HepG2 (cell line): ENCODE results near the gene ARL5B. TPM values are rescaled to one million over a fixed set of nuclear protein-coding genes. Genes with fewer than 3 reads are reported as not detected.

Source experiments
- ATM ChIP-seq: fragments of 450-650 bp; IDR thresholded peaks from 2 replicates; pipeline ENCODE4 v1.7.1; 2017; ENCODE audit warnings: mild to moderate bottlenecking, borderline replicate concordance
- ETS1 ChIP-seq: sonication (generic); formaldehyde crosslinking; IDR thresholded peaks from 2 replicates; pipeline ENCODE4 v1.4.0; 2020; ENCODE audit warnings: missing genetic modification reagents
- HDAC1 ChIP-seq: sonication (generic); formaldehyde crosslinking; IDR thresholded peaks from 2 replicates; pipeline ENCODE4 v1.5.1; 2020; ENCODE audit warnings: mild to moderate bottlenecking, missing genetic modification reagents
- KDM5A ChIP-seq: fragments of 200-600 bp; sonication (generic); IDR thresholded peaks from 2 replicates; pipeline ENCODE4 v1.7.0; 2018; ENCODE audit warnings: antibody characterized with exemption, mild to moderate bottlenecking, low read length, borderline replicate concordance
- PHF5A ChIP-seq: IDR thresholded peaks from one replicate; pipeline ENCODE4 v1.6.1; 2018; ENCODE audit warnings: low read depth, missing genetic modification reagents; ENCODE audit not compliant: unreplicated experiment
- ZC3H4 ChIP-seq: sonication (generic); formaldehyde crosslinking; IDR thresholded peaks from 2 replicates; pipeline ENCODE4 v1.4.0; 2020; ENCODE audit warnings: missing genetic modification reagents, borderline replicate concordance
- ZFP62 ChIP-seq: sonication (generic); formaldehyde crosslinking; IDR thresholded peaks from 2 replicates; pipeline ENCODE4 v1.4.0; 2020; ENCODE audit warnings: missing genetic modification reagents
- ZNF10 ChIP-seq: sonication (generic); formaldehyde crosslinking; IDR thresholded peaks from 2 replicates; pipeline ENCODE4 v1.4.0; 2020; ENCODE audit warnings: mild to moderate bottlenecking, low read depth, missing genetic modification reagents, borderline replicate concordance
- ZNF180 ChIP-seq: sonication (generic); formaldehyde crosslinking; IDR thresholded peaks from 2 replicates; pipeline ENCODE4 v1.4.0; 2020; ENCODE audit warnings: low read depth, missing genetic modification reagents, borderline replicate concordance
- ZNF253 ChIP-seq: sonication (generic); formaldehyde crosslinking; IDR thresholded peaks from 2 replicates; pipeline ENCODE4 v1.8.0; 2022; ENCODE audit warnings: mild to moderate bottlenecking, missing genetic modification reagents, borderline replicate concordance
- ZNF431 ChIP-seq: sonication (generic); formaldehyde crosslinking; IDR thresholded peaks from 2 replicates; pipeline ENCODE4 v1.9.0; 2022; ENCODE audit warnings: missing genetic modification reagents, low read depth, mild to moderate bottlenecking, borderline replicate concordance
- ZNF558 ChIP-seq: sonication (generic); formaldehyde crosslinking; IDR thresholded peaks from 2 replicates; pipeline ENCODE4 v1.9.0; 2022; ENCODE audit warnings: mild to moderate bottlenecking, missing genetic modification reagents, borderline replicate concordance
- ZNF598 ChIP-seq: sonication (generic); formaldehyde crosslinking; IDR thresholded peaks from 2 replicates; pipeline ENCODE4 v1.5.1; 2020; ENCODE audit warnings: mild to moderate bottlenecking, missing genetic modification reagents, borderline replicate concordance
- ZNF776 ChIP-seq: sonication (generic); formaldehyde crosslinking; IDR thresholded peaks from 2 replicates; pipeline ENCODE4 v1.4.0; 2020; ENCODE audit warnings: mild to moderate bottlenecking, missing genetic modification reagents
- polyA plus RNA-seq, 8 experiments: library from polyadenylated mRNA; depleted of rRNA in 3 of 8; stranded (reverse) in 7 of 8; unstranded in 1 of 8; fragments of >200 nt; fragmentation: Illumina TruSeq in 4 of 8; extraction: Trizol in 4 of 8; gene quantifications; 2 replicates each; pipeline versions ENCODE4 v1.2.1 to v1.2.3, GENCODE V29; 2011 to 2016; ENCODE audit warnings: low read depth in 4 of 8, missing spikeins in 1 of 8, mixed read lengths in 1 of 8; ENCODE audit not compliant: insufficient read depth in 1 of 8
- total RNA-seq, 5 experiments: library from RNA; depleted of rRNA; stranded (reverse); fragments of >200 nt; fragmentation: Illumina TruSeq; extraction: Trizol; gene quantifications; 2 replicates each; pipeline ENCODE4 v1.2.3, GENCODE V29; 2016; ENCODE audit warnings: low read depth in 1 of 5
- TF ChIP-seq, protein P1 (sequence below), 2 experiments: sonication (generic) in 1 of 2; formaldehyde crosslinking in 1 of 2; IDR thresholded peaks; 2 replicates each; pipeline versions ENCODE4 v1.4.0 to v1.6.1; 2016 to 2020; ENCODE audit warnings: borderline replicate concordance in 1 of 2, low read depth in 1 of 2, mild to moderate bottlenecking in 1 of 2, missing genetic modification reagents in 1 of 2
- TF ChIP-seq, protein P2 (sequence below): sonication (generic); formaldehyde crosslinking; IDR thresholded peaks from 2 replicates; pipeline ENCODE4 v1.4.0; 2020; ENCODE audit warnings: missing genetic modification reagents, borderline replicate concordance

The ARL5B gene
- total and polyA plus RNA-seq, 2 of the 13 experiments (the other 11 are each of a cell fraction or from before 2014, with no cell fraction given) = 26.6 to 32.7 TPM

DNA sequence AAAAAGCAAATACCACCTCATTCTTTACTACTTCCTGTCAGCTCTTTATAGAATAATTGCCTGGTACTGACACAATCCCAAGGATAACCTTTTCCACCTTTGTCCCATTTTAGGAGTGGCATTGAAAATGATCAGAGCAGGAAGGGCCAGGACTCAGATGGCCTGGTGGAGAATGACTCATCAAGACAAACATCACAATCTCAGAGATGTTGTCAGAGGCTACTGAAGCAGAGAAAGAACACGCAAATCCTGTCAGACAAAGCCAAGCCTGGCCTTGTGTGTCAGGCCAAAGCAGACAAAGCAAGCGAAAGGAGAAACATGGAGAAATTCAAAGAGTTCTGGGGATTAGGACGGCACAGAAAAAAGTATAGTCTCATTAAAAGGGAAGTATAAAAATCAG is 48.7 kb upstream of the ARL5B start (continued):
- TF ChIP-seq ETS1 (CRISPR knock-in tag) (no peak), ZNF598 (CRISPR knock-in tag) (no peak), ZNF776 (CRISPR knock-in tag) (no peak), ZNF10 (no peak), ZNF431 (no peak), ZNF180 (no peak), ATM (no peak), KDM5A (no peak), ZC3H4 (CRISPR knock-in tag) (no peak), ZNF253 (CRISPR knock-in tag) (no peak), ZNF558 (CRISPR knock-in tag) (no peak), ZFP62 (no peak), PHF5A (CRISPR knock-in tag) (no peak), HDAC1 (CRISPR knock-in tag) (peak; percentile 83)
- TF ChIP-seq, protein P1, sequence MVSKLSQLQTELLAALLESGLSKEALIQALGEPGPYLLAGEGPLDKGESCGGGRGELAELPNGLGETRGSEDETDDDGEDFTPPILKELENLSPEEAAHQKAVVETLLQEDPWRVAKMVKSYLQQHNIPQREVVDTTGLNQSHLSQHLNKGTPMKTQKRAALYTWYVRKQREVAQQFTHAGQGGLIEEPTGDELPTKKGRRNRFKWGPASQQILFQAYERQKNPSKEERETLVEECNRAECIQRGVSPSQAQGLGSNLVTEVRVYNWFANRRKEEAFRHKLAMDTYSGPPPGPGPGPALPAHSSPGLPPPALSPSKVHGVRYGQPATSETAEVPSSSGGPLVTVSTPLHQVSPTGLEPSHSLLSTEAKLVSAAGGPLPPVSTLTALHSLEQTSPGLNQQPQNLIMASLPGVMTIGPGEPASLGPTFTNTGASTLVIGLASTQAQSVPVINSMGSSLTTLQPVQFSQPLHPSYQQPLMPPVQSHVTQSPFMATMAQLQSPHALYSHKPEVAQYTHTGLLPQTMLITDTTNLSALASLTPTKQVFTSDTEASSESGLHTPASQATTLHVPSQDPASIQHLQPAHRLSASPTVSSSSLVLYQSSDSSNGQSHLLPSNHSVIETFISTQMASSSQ (IDR thresholded peaks at IDR 0.05; ENCODE audit: low read depth) = no peak
- TF ChIP-seq, protein P1 (CRISPR knock-in tag; IDR thresholded peaks at IDR 0.05; ENCODE audit: borderline replicate concordance) = peak; percentile 27; the same call in 1 of the 2 replicates
- TF ChIP-seq, protein P2, sequence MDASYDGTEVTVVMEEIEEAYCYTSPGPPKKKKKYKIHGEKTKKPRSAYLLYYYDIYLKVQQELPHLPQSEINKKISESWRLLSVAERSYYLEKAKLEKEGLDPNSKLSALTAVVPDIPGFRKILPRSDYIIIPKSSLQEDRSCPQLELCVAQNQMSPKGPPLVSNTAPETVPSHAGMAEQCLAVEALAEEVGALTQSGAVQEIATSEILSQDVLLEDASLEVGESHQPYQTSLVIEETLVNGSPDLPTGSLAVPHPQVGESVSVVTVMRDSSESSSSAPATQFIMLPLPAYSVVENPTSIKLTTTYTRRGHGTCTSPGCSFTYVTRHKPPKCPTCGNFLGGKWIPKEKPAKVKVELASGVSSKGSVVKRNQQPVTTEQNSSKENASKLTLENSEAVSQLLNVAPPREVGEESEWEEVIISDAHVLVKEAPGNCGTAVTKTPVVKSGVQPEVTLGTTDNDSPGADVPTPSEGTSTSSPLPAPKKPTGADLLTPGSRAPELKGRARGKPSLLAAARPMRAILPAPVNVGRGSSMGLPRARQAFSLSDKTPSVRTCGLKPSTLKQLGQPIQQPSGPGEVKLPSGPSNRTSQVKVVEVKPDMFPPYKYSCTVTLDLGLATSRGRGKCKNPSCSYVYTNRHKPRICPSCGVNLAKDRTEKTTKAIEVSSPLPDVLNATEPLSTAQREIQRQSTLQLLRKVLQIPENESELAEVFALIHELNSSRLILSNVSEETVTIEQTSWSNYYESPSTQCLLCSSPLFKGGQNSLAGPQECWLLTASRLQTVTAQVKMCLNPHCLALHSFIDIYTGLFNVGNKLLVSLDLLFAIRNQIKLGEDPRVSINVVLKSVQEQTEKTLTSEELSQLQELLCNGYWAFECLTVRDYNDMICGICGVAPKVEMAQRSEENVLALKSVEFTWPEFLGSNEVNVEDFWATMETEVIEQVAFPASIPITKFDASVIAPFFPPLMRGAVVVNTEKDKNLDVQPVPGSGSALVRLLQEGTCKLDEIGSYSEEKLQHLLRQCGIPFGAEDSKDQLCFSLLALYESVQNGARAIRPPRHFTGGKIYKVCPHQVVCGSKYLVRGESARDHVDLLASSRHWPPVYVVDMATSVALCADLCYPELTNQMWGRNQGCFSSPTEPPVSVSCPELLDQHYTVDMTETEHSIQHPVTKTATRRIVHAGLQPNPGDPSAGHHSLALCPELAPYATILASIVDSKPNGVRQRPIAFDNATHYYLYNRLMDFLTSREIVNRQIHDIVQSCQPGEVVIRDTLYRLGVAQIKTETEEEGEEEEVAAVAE (CRISPR knock-in tag) = peak; percentile 30; the same call in 1 of the 2 replicates
